HG03457 (cell line): ENCODE results near the gene NTSR1.

ENCODE experiments used
- ATAC-seq: cut with Tn5 transposase; IDR thresholded peaks from one replicate; pipeline ENCODE4 v1.9.1; 2021; ENCODE audit warnings: moderate number of reproducible peaks; ENCODE audit not compliant: unreplicated experiment

NTSR1 gene

GRCh38 chr20:62692801-62693523, 15.7 kb upstream of the NTSR1 start:
- ATAC-seq, result no peak

- no peak for ATAC-seq
These were observed 15.1 kb upstream of the NTSR1 start for GRCh38 chr20:62693524-62693922.

GRCh38 chr20:62694106-62694505, 14.5 kb upstream of the NTSR1 start:
- ATAC-seq, result no peak

GRCh38 chr20:62694868-62695267, 13.8 kb upstream of the NTSR1 start:
- no peak for ATAC-seq

GRCh38 chr20:62695448-62696414, 12.9 kb upstream of the NTSR1 start:
- no peak for ATAC-seq

GRCh38 chr20:62696434-62696957, 12.1 kb upstream of the NTSR1 start:
- ATAC-seq, result no peak

- no peak for ATAC-seq
These were observed 11.6 kb upstream of the NTSR1 start for GRCh38 chr20:62696989-62697388.

- ATAC-seq, result no peak
These were observed 11.1 kb upstream of the NTSR1 start for GRCh38 chr20:62697468-62697912.

- ATAC-seq, result no peak
These were observed 10.4 kb upstream of the NTSR1 start for GRCh38 chr20:62698231-62698630.

- ATAC-seq, result no peak
These were observed 9.3 kb upstream of the NTSR1 start for GRCh38 chr20:62699296-62699695.

- ATAC-seq, result no peak
These were observed 8.9 kb upstream of the NTSR1 start for GRCh38 chr20:62699741-62700140.

- ATAC-seq, result no peak
These were observed 8.2 kb upstream of the NTSR1 start for GRCh38 chr20:62700261-62700930.

- ATAC-seq, result no peak
These were observed 7.2 kb upstream of the NTSR1 start for GRCh38 chr20:62701161-62702012.

- no peak for ATAC-seq
These were observed 6.7 kb upstream of the NTSR1 start for GRCh38 chr20:62702013-62702300.

GRCh38 chr20:62702895-62703852, 5.5 kb upstream of the NTSR1 start:
- ATAC-seq, result no peak

- no peak for ATAC-seq
These were observed 4.8 kb upstream of the NTSR1 start for GRCh38 chr20:62703853-62704228.

- no peak for ATAC-seq
These were observed 4.2 kb upstream of the NTSR1 start for GRCh38 chr20:62704341-62704948.

- no peak for ATAC-seq
These were observed 3.0 kb upstream of the NTSR1 start for GRCh38 chr20:62705627-62706026.

- no peak for ATAC-seq
These were observed 2.3 kb upstream of the NTSR1 start for GRCh38 chr20:62706344-62706743.
